Stimulated activated naive CD8-positive, alpha-beta T cell treated with anti-CD3 and anti-CD28 coated beads, Interleukin-15, Interleukin-2, amounts not matched to agents 100 U/mL and 50 U/mL, for 24 hours (primary cell): ENCODE results near the gene SEMA3A.
A peak's percentile ranks its signal among the peaks of the same experiment; 100 is the strongest.
"Not testable (repeated sequence)": the region's sequence is repeated elsewhere in the genome, so short reads cannot be mapped to it uniquely, and the experiment has no call there.

Experiments
- ATAC-seq: fragments of 150-1000 bp; cut with Tn5 transposase; one replicate; pipeline ENCODE4 v1.10.0; 2021
- DNase-seq: peaks from one replicate; pipeline ENCODE4 v3.0.0; 2021

The SEMA3A gene

GRCh38 chr7:84194484-84195271, at the start of gene SEMA3A:
Gene SEMA3A (minus strand): TSS chr7:84194789. CDS start chr7:84194586, 203 bp downstream.
- ATAC-seq (peak; percentile 78), DNase-seq (peak; percentile 15)

GRCh38 chr7:84243037-84243436, 48.4 kb upstream of the SEMA3A start:
- not testable (repeated sequence) for DNase-seq

GRCh38 chr7:84238596-84238995, 44.0 kb upstream of the SEMA3A start:
- DNase-seq (no peak), ATAC-seq (no peak)

More at GRCh38 chr7:84243037-84243436, 48.4 kb upstream of the SEMA3A start:
- not testable (repeated sequence) for ATAC-seq

DNA sequence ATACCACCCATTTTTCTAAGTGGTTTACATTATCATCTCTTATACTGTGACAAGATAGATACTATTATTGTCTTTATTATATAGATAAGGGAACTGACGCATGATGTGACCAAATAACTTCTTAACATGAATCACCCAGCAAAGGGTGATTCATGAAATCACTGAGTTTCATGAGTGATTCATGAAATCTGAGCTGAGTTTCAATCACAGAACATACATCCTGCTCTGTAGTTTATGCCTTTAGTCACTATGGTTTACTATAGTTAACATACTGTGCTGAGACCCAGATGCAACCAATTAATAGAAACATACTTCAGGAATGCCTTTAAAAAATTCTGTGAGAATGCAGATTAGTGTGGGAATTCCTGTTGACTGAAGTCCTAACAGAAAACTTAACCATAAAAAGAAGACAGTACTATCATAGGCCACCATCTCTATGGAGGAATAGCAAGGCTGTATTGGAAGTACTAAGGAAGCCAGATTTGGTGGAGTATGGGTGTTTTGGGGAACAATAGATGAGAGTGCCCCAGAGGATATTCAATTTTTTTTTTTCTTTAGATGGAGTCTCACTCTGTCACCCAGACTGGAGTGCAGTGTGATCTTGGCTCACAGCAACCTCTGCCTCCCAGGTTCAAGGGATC, 43.1 kb upstream of the SEMA3A start:
- DNase-seq = no peak
- peak; percentile 80 for ATAC-seq

DNA sequence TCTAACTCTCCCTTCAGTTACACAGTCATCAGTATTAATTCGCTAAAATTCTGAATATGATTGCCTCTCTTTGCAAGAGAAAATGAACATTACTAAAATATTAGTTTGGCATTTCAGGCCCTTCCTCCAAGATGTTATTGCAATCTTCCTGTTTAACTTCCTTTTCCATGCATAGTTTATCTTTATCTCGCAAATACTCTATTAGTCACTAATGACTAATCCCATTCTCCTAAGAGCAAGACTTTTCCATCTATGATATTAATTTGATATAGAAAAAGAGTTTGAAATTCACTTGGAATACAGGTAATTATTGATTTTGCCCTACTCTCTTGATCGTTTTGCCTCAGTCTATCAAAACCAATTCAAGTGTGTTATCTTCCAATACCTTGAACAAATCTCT, 41.8 kb upstream of the SEMA3A start:
- DNase-seq (no peak), ATAC-seq (no peak)

DNA sequence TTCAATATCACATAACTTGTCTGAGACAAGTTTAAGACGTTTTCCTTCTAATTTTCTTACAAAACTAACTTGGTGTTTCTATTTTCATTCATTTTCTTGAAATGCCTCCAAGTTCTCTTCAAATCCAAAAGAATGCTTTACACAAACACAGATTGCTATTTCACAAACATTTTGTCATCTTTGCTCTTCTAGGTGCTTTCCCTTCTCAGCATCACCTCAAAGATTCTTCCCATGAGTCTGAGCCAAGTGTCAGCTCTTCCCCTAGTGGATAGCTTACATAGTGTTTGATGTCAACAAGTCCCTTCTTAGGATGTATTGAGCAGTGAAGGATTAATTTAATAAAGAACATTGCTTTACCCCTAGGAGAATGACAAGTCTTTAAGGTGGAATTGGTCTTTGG, 38.1 kb upstream of the SEMA3A start:
- DNase-seq = no peak
- ATAC-seq = no peak

DNA sequence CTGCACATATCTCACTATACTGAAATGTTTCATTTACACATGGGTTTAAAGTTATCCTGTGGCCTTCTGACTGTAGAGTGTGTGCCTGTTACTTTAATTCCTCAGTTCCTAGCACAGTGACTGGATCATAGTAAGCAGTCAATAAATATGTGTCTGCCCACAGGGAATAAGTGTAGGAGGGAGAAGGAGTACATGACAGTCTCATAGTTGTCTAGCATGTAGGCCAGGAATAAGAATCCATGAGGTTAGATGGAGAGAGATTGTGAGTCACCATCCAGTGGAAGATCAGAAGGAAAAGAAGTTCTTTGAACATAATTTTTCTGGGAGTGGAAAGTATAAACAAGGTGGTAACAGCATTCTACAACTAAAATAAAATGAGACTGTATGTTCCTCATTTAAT, 36.6 kb upstream of the SEMA3A start:
- DNase-seq (no peak), ATAC-seq (no peak)

DNA sequence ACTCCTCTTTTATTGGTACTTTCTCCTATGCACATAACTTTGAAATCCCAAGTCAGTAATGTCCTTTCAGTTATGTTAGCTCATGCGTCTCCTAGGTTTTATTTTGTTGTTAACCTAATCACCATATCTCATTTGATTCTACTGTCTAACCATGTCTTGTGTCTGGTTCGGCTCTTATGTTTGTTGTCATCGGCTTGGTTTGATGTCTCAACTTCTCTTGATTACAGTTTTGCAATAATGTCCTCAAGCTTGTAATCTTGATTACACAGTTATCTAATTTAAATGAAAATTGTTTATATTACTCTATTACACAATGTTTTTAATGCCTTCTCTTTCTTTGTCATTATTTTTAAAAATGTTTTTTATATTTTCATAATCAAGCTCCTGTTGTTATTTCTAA, 35.9 kb upstream of the SEMA3A start:
- ATAC-seq = no peak
- no peak for DNase-seq

DNA sequence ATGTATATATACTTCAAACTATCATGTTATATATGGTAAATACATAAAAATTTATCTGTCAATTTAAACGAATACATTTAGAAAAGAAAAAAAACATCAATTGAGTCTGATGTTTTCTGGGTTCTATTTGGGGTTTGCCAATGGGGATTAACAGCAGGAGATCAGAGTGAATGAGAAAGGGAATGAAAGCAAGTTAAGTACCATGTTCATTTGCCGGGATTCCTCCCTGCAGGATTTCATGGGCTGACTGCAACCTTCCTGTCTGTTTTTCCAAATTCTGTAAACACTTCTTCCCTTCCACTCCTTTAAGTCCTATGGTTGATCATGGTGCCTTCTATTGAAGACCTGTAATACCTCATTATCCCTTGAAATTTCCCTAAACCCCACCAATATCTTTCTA, 33.9 kb upstream of the SEMA3A start:
- no peak for ATAC-seq
- no peak for DNase-seq

DNA sequence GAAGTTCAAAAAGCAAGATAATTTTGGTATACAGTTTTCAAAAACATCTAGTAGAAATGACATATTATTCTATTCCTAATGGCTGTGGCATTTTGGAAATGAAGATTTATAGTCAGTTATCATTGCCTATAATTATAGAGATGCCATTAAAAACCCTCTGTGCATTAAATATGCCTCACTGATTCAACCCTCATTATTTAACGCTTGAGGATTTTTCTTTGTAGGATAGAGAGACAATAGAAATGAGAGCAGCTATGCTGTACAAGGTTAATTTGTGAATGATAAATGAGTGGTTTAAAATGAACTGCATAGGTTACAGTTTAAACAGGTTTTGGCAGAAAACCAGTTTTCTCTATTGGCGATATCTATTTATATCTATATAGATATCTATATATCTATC, 32.2 kb upstream of the SEMA3A start:
- ATAC-seq (no peak), DNase-seq (no peak)

GRCh38 chr7:84224505-84224904, 29.9 kb upstream of the SEMA3A start:
- ATAC-seq = no peak
- DNase-seq = no peak

DNA sequence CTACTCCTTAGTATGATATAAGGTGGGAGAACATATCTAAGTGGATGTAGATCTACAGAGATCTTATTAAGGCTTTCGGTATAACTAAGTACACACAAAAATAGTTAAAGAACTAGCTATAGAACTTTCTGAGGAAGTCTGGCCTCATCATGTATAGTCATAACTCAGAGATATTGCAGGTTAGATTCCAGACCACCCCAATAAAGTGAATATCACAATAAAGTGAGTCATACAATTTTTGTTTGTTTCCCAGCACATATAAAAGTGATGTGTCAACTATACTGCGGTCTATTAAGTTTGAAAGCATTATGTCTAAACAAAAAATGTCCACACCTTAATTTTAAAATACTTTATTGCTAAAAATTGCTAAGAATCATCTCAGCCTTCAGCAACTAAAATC, 24.7 kb upstream of the SEMA3A start:
- DNase-seq (no peak), ATAC-seq (no peak)

DNA sequence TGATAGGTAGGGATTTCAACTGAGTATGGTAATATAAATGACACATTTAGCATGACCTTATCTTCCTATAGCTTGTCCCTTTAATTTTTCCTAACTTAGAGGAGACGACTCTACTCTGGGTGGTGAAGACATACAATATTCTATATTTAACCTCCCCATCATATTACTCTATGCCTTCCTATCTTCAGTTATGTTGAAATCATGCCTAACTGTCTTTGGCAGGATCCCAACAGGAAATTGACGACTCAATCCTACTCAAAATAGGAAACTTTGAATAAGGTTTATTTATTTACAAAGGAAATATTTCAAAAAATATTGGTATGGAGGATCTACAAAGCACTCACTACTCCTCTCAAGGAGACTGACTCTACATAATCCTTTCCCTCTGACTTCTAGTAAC, 24.1 kb upstream of the SEMA3A start:
- ATAC-seq (no peak), DNase-seq (no peak)

DNA sequence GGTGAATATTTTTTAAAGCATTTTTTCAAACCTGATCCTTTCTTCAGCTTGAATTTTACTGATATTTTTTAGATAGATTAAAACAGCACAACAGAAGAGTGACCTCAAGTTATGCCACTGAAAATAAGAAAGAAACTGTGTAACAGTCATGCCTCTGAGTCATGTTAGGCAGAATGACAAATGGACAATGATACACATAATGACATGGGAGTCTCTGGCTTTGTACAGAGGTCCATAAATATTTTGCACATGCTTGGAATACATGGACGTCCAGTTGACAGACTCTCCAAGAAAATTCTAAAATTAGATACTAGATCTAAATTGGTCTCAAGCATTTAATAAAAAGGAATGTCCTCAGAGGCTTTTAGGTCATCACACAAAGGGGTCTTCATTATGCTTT, 21.9 kb upstream of the SEMA3A start:
- no peak for DNase-seq
- ATAC-seq = no peak

DNA sequence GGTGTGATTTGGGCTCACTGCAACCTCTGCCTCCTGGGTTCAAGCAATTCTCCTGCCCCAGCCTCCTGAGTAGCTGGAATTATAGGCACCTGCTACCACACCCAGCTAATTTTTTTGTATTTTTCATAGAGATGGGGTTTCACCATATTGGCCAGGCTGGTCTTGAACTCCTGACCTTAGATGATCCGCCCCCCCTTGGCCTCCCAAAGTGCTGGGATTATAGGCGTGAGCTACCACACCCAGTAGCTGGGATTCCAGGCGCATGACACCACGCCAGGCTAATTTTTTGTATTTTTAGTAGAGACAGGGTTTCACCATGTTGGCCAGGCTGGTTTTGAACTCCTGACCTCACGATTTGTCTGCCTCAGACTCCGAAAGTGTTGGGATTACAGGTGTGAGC, 20.2 kb upstream of the SEMA3A start:
- ATAC-seq, DNase-seq: not testable (repeated sequence)

DNA sequence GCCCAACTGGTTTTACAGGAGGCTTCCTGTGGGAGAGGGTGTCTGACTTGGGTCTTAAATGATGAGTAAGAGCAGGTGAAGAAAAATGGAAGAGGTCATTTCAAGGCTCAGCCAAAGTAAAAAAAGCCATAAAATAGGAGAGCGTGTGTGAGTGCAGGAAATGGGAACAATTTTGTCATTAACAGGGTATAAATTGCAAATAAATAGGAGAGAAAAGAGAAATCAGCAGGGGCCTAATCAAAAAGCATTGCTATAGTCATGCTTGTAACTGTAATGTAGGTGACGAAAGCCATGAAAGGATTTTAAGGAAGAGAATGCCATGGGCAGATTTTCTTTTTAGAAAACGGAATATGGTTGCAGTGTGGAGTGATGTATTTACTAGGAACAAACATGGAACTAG, 15.7 kb upstream of the SEMA3A start:
- DNase-seq = no peak
- no peak for ATAC-seq

DNA sequence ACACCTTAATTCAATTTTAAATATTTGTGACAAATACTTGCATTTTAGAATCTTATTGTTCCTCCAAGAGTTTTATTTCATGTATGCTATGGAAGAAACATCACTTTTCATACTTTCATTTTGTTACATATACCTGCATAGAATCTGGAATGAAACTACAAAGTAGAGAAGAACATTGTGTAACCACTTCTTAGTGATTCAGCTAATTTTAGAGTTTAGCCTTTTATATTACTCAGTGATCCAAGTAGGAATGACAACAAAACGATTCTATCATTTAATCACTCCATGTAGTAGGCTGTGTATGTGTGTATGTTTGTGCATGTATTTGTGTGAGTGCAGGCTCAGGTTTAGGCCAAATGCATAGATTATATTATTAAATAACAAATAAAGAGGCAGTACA, 14.4 kb upstream of the SEMA3A start:
- DNase-seq (no peak), ATAC-seq (no peak)

DNA sequence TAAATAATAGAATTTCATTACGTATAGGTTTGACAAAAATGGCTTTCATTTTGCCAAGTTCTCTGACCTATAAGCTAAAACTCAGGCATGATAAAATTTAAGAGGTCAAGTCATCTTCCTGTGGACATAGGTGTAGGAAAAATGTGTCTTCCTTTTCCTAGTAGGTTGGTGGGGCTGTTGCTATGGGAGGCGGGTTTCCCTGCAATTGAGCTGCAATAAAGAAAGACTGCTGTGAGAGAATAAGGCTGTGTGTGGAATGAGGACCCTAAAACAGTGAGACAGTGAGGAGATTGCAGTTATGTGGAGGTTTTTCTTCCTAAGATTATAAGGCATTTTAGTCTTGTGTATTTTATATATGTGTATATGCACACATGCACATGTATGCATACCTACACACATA, 13.0 kb upstream of the SEMA3A start:
- ATAC-seq (no peak), DNase-seq (no peak)

GRCh38 chr7:84207025-84207424, 12.4 kb upstream of the SEMA3A start:
- DNase-seq (no peak), ATAC-seq (no peak)

GRCh38 chr7:84204655-84205054, 10.1 kb upstream of the SEMA3A start:
- DNase-seq (no peak), ATAC-seq (no peak)

- ATAC-seq = no peak
- no peak for DNase-seq
These were observed 8.3 kb upstream of the SEMA3A start for GRCh38 chr7:84202855-84203254.

- ATAC-seq = no peak
These were observed 6.3 kb upstream of the SEMA3A start for GRCh38 chr7:84200859-84201258.

DNA sequence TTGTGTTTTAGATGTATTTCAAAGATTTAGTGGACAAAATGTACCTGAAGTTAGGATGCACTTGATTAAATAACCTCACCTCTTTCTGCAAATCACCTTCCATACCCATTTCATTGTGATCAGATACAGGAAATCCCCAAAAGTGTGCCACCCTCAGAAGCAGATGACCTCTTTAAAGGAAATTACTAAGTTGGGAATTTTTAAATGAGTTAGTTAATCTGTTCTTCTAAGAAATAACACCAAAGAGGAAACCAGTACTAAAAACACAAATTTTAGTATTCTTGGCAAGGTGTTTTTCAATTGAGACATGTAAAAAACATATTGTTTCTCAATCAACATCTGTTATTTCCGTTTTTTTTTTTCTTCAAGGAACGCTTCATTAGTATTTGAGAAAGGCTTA, 4.6 kb upstream of the SEMA3A start:
- no peak for ATAC-seq
- no peak for DNase-seq

More at GRCh38 chr7:84200859-84201258, 6.3 kb upstream of the SEMA3A start:
- no peak for DNase-seq

- no peak for ATAC-seq
- no peak for DNase-seq
These were observed 1.5 kb upstream of the SEMA3A start for GRCh38 chr7:84196084-84196503.
